ENCODE results near the gene CAPN9. TPM values are rescaled to one million over a fixed set of nuclear protein-coding genes. Genes with fewer than 3 reads are reported as not detected.

CAPN9 gene
- total RNA-seq, 1 donor from 2014 or later = 26.6 TPM

GRCh38 chr1:230739564-230740290 lies 7.5 kb upstream of the CAPN9 start:
- Histone ChIP-seq H3K4me1 (no peaks in the 10 kb centered on the region), H3K36me3 (no peaks in the 10 kb centered on the region), H3K27me3 (ENCODE audit: low read depth) (no peaks in the 10 kb centered on the region), H3K9me3 (no peaks in the 10 kb centered on the region), H3K4me3 (no peak overlapping the region), H3K27ac (no peak overlapping the region)
- no peak for TF ChIP-seq CTCF (IDR thresholded peaks at IDR 0.05)
- intact Hi-C loops (cut with DNase I) = no loop called here
- DNase-seq (no peak), ATAC-seq (no peak)

GRCh38 chr1:230743899-230744298 lies 3.3 kb upstream of the CAPN9 start:
- Histone ChIP-seq H3K4me1 (no peaks in the 10 kb centered on the region), H3K27ac (no peak overlapping the region), H3K36me3 (no peaks in the 10 kb centered on the region), H3K4me3 (no peak overlapping the region), H3K27me3 (ENCODE audit: low read depth) (no peaks in the 10 kb centered on the region), H3K9me3 (no peaks in the 10 kb centered on the region)
- DNase-seq (no peak), ATAC-seq (no peak)
- TF ChIP-seq CTCF (IDR thresholded peaks at IDR 0.05) = no peak
- intact Hi-C loops (cut with DNase I) = no loop called here

GRCh38 chr1:230744382-230744781 lies 2.8 kb upstream of the CAPN9 start:
- ATAC-seq (no peak), DNase-seq (no peak)
- intact Hi-C loops (cut with DNase I) = no loop called here
- no peak overlapping the region for H3K4me3 ChIP-seq
- no peaks in the 10 kb centered on the region for H3K36me3 ChIP-seq
- no peaks in the 10 kb centered on the region for H3K27me3 ChIP-seq (ENCODE audit: low read depth)
- no peak for TF ChIP-seq CTCF (IDR thresholded peaks at IDR 0.05)
- no peak overlapping the region for H3K27ac ChIP-seq
- H3K9me3 ChIP-seq = no peaks in the 10 kb centered on the region
- no peaks in the 10 kb centered on the region for H3K4me1 ChIP-seq

- TF ChIP-seq CTCF (IDR thresholded peaks at IDR 0.05) = no peak
- Histone ChIP-seq H3K27ac (no peak overlapping the region), H3K9me3 (no peaks in the 10 kb centered on the region), H3K4me1 (no peaks in the 10 kb centered on the region), H3K4me3 (no peak overlapping the region), H3K36me3 (no peaks in the 10 kb centered on the region), H3K27me3 (ENCODE audit: low read depth) (no peaks in the 10 kb centered on the region)
- intact Hi-C loops (cut with DNase I) = no loop called here
- no peak for DNase-seq
- no peak for ATAC-seq
Observed at GRCh38 chr1:230745071-230745470, 2.1 kb upstream of the CAPN9 start.

- intact Hi-C loops (cut with DNase I) = no loop called here
Observed at GRCh38 chr1:230746617-230747016, 571 bp upstream of the CAPN9 start.

More at GRCh38 chr1:230746617-230747016, 571 bp upstream of the CAPN9 start:
- TF ChIP-seq CTCF (IDR thresholded peaks at IDR 0.05) = no peak
- H3K27me3 ChIP-seq (ENCODE audit: low read depth) = no peaks in the 10 kb centered on the region
- peaks cover 4% of the 10 kb centered on the region for H3K4me1 ChIP-seq
- no peak overlapping the region for H3K4me3 ChIP-seq
- no peaks in the 10 kb centered on the region for H3K9me3 ChIP-seq
- H3K36me3 ChIP-seq = no peaks in the 10 kb centered on the region
- DNase-seq (no peak), ATAC-seq (no peak)
- peak overlapping the region; percentile 60 for H3K27ac ChIP-seq
